Inflammatory macrophage treated with lipopolysaccharide for 1 hour (primary cell): ENCODE measurements around the gene WDR72.

ENCODE experiments used
- DNase-seq, 2 donors: peaks; one replicate each; pipeline ENCODE4 v3.0.0-alpha.2; 2020 to 2022

The WDR72 gene

GRCh38 chr15:53527996-53528395, 231.5 kb downstream of the WDR72 start:
- DNase-seq: no peak

DNA sequence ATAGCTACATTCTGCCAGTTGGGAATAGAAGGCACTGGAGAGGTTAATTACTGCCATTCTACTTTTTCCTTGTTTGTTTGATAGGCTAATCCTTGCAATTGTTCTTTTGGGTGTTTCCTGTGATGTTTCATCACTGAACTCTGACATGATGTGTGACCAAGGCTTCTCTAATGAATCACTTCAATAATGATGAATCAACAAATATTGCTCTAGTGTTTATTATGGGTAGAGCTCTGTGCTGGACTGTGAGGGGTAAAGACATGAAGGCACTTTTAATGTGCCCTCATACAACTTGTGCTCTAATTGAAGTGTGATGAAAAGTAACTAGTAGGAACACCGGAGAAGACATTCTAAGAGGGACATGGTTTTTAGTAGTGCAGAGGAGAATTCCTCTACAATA, 233.6 kb downstream of the WDR72 start:
- DNase-seq: no peak

- no peak for DNase-seq
Observed at GRCh38 chr15:53522991-53523390, 236.5 kb downstream of the WDR72 start.

DNA sequence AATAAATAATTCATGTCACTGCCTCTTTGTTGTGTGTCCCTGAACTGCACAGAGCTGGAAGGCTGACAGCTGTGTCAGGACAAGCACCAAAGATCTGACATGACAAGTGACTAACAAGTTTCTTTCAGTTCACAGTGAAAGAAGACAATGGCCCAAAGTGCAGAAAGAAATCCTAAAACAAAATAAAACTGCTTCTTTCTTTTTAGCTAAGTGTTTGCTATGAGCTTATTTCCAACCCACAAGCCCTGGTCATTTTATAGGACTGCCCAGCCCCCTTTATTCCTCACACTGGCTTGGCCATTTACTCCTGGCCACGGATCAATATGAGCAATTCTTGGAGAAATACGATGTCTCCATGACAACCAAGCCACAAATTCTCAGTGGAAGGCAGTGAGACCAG, 238.5 kb downstream of the WDR72 start:
- no peak for DNase-seq

- DNase-seq: no peak
Observed at GRCh38 chr15:53513431-53513830, 246.0 kb downstream of the WDR72 start.

DNA sequence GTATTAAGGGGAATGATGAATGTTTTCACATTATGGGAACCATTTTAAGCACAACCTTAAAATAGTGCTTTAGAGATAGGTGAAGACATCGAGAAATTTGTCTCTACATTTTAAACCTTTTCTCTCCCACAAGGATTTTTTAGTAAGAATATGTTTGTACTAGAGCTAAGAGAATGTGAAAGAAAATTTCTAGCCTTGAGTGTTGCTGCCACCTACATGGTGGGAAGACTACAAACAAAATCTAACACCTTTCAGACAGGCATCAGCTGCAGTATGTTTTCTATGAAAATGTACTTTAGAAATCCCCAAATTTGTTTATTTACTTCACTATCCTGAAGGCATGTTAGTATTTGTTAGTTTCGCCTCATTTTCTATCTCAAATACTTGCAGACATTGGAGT, 247.4 kb downstream of the WDR72 start:
- no peak for DNase-seq

DNA sequence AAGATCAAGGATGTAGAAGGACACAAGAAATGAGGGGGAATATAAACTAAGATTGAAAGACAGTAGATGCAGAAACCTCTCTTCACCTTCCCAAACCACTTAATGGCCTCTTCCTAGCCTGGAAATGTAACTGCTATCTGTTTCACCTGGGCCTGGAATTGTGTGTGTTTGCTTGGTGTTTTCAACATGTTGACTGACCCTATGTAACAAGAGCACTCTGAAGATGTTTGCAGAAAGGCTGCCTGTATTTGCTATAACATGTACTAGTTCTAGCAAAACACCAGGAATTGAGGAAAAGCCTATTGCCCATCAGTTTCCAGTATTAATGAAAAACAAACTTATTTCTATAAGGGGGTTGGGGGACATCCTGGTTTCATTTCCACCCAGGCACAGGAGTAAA, 248.3 kb downstream of the WDR72 start:
- no peak for DNase-seq

GRCh38 chr15:53506370-53506769, 253.1 kb downstream of the WDR72 start:
- no peak for DNase-seq

DNA sequence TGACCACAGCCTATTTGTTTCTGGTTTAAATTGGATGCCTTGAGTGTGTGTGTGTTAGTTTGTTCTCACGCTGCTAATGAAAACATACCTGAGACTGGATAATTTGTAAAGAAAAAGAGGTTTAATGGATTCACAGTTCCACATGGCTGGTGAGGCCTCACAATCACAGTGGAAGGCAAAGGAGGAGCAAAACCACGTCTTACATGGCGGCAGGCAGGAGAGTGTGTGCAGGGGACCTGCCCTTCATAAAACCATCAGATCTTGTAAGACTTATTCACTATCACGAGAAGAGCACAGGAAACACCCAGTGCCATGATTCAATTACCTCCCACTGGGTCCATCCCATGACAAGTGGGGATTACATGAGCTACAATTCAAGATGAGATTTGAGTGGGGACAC, 260.5 kb downstream of the WDR72 start:
- DNase-seq: no peak

- no peak for DNase-seq
Observed at GRCh38 chr15:53490341-53490740, 269.1 kb downstream of the WDR72 start.

DNA sequence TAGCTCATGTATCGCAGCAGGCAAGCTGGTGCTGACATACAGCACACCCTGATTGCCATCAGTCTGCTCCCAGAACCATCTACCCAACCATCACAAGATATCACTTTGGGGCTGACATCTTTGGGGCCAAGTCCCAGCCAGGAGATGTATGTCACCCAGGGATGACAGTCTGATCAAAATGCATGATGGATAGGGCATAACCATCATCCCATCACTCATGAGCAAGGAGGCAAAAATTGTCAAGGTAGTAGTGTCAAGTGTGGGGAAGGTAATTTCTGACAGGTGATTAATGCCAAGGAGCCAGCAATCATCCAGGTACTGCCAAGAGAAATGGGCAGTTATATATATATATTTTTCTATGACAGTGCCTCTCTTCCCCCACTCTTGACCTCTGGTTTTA, 277.4 kb downstream of the WDR72 start:
- no peak for DNase-seq

- DNase-seq: no peak
Observed at GRCh38 chr15:53477981-53478766, 281.3 kb downstream of the WDR72 start.

DNA sequence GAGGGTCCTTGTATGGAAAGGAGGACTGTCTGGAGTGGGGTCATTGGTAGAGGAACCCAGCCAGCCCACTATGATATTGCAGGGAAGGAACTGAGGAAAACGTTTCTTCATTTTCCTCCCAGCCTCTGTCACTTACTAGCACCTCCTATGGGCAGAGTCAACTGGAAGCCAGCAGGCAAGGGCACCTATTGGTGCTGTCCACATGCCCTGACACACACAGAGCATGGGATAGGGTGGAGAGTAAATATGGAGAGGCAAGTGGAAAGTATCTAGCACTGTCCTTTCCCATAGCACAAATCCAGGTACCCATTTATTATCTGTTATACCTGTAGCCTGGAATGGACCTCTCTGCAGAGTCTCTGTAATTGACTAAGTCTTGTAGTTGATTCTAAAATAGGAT, 285.6 kb downstream of the WDR72 start:
- no peak for DNase-seq

- no peak for DNase-seq
Observed at GRCh38 chr15:53473435-53473834, 286.0 kb downstream of the WDR72 start.

- no peak for DNase-seq
Observed at GRCh38 chr15:53472883-53473282, 286.6 kb downstream of the WDR72 start.

DNA sequence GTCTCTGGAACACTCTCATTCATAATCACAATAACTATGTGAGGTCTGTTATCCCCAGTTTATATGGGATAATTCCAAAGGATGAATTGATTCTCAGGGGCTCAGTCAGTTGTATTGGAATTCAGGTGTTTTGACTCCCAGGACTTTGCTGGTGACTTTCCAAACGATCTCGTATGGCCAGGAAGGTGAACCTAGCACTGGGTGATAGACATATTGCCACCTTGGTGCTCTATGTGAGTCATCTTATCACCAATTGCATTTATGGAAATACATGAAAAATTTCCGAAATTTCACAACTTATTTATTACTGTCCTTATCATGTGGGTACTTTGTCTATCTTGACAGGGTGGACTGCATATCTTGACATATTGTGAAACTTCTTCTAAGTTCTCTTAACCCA, 287.3 kb downstream of the WDR72 start:
- no peak for DNase-seq

- DNase-seq: no peak
Observed at GRCh38 chr15:53470743-53471142, 288.7 kb downstream of the WDR72 start.

- no peak for DNase-seq
Observed at GRCh38 chr15:53469422-53469821, 290.0 kb downstream of the WDR72 start.
